Activated CD8-positive, alpha-beta memory T cell treated with anti-CD3 and anti-CD28 coated beads for 4 hours (primary cell): Measurements from ENCODE around the gene SPRR2B.
"Not testable (repeated sequence)": the region's sequence is repeated elsewhere in the genome, so short reads cannot be mapped to it uniquely, and the experiment has no call there.

Experiments
- DNase-seq, 2 donors: peaks; one replicate each; pipeline ENCODE4 v3.0.0-alpha.2; 2020; ENCODE audit warnings: low read depth in 2 of 2

The SPRR2B gene

GRCh38 chr1:153071511-153071910, at the start of gene SPRR2B:
TSS of gene SPRR2B (minus strand) at chr1:153071611. CDS start at chr1:153070839, 772 bp downstream.
- DNase-seq: no peak

- no peak for DNase-seq
Measured at GRCh38 chr1:153120945-153121344, 49.5 kb upstream of the SPRR2B start.

- DNase-seq: no peak
Measured at GRCh38 chr1:153119491-153119971, 48.1 kb upstream of the SPRR2B start.

GRCh38 chr1:153115264-153115663, 43.9 kb upstream of the SPRR2B start:
- DNase-seq: not testable (repeated sequence)

GRCh38 chr1:153113416-153113815, 42.0 kb upstream of the SPRR2B start, which contains the start of gene SPRR2F:
TSS of gene SPRR2F (minus strand) at chr1:153113516. CDS start at chr1:153112733, 783 bp downstream.
- no peak for DNase-seq

- not testable (repeated sequence) for DNase-seq
Measured at GRCh38 chr1:153112454-153112853, 41.0 kb upstream of the SPRR2B start.

GRCh38 chr1:153100245-153100644, 28.8 kb upstream of the SPRR2B start:
- no peak for DNase-seq

- DNase-seq: no peak
Measured at GRCh38 chr1:153099461-153100045, 28.1 kb upstream of the SPRR2B start.

- no peak for DNase-seq
Measured at GRCh38 chr1:153095764-153096163, 24.4 kb upstream of the SPRR2B start.

- no peak for DNase-seq
Measured at GRCh38 chr1:153094426-153094825, 23.0 kb upstream of the SPRR2B start, which contains the start of gene SPRR2E. TSS of gene SPRR2E (minus strand) at chr1:153094526. CDS start at chr1:153093751, 775 bp downstream.

- no peak for DNase-seq
Measured at GRCh38 chr1:153087652-153088051, 16.2 kb upstream of the SPRR2B start.

GRCh38 chr1:153081736-153082135, 10.3 kb upstream of the SPRR2B start:
- DNase-seq: no peak

- DNase-seq: no peak
Measured at GRCh38 chr1:153072806-153073726, 1.7 kb upstream of the SPRR2B start.

- DNase-seq: no peak
Measured at GRCh38 chr1:153070243-153070642, 1.2 kb downstream of the SPRR2B start.

GRCh38 chr1:153058826-153059784, 12.3 kb downstream of the SPRR2B start:
- no peak for DNase-seq

- no peak for DNase-seq
Measured at GRCh38 chr1:153058154-153058553, 13.3 kb downstream of the SPRR2B start.

GRCh38 chr1:153057375-153057774, 14.0 kb downstream of the SPRR2B start, which contains the start of gene SPRR2A:
TSS of gene SPRR2A (minus strand) at chr1:153057512. CDS start at chr1:153056735, 777 bp downstream.
- no peak for DNase-seq

GRCh38 chr1:153056111-153056510, 15.3 kb downstream of the SPRR2B start:
- not testable (repeated sequence) for DNase-seq

- no peak for DNase-seq
Measured at GRCh38 chr1:153049211-153049610, 22.2 kb downstream of the SPRR2B start.

- no peak for DNase-seq
Measured at GRCh38 chr1:153040950-153041631, 30.3 kb downstream of the SPRR2B start, which contains the start of gene SPRR2D. TSS of gene SPRR2D (minus strand) at chr1:153041120. CDS start at chr1:153040346, 774 bp downstream.

- DNase-seq: no peak
Measured at GRCh38 chr1:153035211-153035610, 36.2 kb downstream of the SPRR2B start.
